ENCODE data around the gene AKT2.

DNA sequence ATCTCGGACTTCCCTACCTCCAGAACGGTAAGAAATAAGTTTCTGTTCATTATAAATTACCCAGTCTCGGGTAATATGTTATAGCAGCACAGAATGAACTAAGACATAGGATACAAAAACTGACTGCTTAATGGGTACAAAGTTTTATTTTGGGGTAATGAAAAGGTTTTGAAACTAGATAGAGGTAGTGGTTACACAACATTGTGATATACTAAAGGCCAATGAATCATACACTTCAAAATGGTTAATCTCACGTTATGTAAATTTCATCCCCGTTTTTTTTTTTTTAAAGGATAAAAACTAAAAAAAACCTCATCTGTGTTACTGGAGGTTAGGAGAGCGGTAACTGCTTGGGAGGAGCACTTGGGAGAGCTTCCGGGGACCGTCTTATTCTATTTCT, 23.5 kb downstream of the AKT2 start:
- TF ChIP-seq, protein P1, sequence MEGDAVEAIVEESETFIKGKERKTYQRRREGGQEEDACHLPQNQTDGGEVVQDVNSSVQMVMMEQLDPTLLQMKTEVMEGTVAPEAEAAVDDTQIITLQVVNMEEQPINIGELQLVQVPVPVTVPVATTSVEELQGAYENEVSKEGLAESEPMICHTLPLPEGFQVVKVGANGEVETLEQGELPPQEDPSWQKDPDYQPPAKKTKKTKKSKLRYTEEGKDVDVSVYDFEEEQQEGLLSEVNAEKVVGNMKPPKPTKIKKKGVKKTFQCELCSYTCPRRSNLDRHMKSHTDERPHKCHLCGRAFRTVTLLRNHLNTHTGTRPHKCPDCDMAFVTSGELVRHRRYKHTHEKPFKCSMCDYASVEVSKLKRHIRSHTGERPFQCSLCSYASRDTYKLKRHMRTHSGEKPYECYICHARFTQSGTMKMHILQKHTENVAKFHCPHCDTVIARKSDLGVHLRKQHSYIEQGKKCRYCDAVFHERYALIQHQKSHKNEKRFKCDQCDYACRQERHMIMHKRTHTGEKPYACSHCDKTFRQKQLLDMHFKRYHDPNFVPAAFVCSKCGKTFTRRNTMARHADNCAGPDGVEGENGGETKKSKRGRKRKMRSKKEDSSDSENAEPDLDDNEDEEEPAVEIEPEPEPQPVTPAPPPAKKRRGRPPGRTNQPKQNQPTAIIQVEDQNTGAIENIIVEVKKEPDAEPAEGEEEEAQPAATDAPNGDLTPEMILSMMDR (IDR thresholded peaks at IDR 0.05) = no peak
- no peak for TF ChIP-seq POLR2A (IDR thresholded peaks at IDR 0.05)

Measured in body of pancreas (tissue), 4 donors.